ENCODE data around the gene LRRC4C. TPM values are rescaled to one million over a fixed set of nuclear protein-coding genes. Genes with fewer than 3 reads are reported as not detected.

The LRRC4C gene
- total RNA-seq, 1 experiment from 2014 or later: 0.13 TPM

DNA sequence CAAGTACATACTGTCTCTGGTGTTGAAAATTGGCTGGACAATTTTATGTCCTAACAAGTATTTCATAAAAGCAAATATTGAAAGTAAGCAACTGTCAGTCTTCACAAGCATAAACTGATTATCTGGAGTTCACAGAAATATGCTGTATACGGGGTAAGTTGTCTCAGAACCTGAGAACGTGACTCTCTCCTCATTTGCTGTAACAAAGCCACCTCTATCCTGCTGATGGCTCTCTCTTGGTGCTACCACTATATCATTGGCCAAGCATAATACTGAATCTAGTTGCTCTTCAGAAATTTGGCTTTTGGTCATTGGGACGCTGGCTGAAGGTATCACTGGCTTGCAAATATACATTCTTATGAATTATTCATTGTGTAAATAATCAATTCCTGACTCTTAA, 1078.0 kb downstream of the LRRC4C start:
- H4K91ac ChIP-seq (ENCODE audit: insufficient read length, low read depth, low read length): no peak overlapping the region
- no peak overlapping the region for H3K4me3 Mint-ChIP-seq
- H3K27ac Mint-ChIP-seq: no peak overlapping the region
- DNase-seq: no peak
- no peak overlapping the region for H2AFZ ChIP-seq (ENCODE audit: low read length)
- no peak overlapping the region for H2BK120ac ChIP-seq (ENCODE audit: low read depth, low read length, poor library complexity, severe bottlenecking)
- H2BK20ac ChIP-seq (ENCODE audit: low read depth, low read length, poor library complexity, severe bottlenecking): no peak overlapping the region
- H3K4ac ChIP-seq (ENCODE audit: low read depth, low read length): no peak overlapping the region
- no peaks in the 10 kb centered on the region for H3K79me1 ChIP-seq (ENCODE audit: insufficient read depth, low read depth, low read length, poor library complexity, severe bottlenecking)
- no peaks in the 10 kb centered on the region for H4K20me1 ChIP-seq (ENCODE audit: control insufficient read depth, insufficient read depth, insufficient read length)
- H3K79me2 ChIP-seq (ENCODE audit: insufficient read depth, low read length): no peaks in the 10 kb centered on the region
- H3K18ac ChIP-seq (ENCODE audit: insufficient read length, low read depth, low read length): no peak overlapping the region
- H3K56ac ChIP-seq (ENCODE audit: insufficient read length, low read depth, low read length): no peak overlapping the region
- no peak overlapping the region for H3K4me2 ChIP-seq (ENCODE audit: insufficient read depth, insufficient read length, low read length)
- H3K27me3 Mint-ChIP-seq (ENCODE audit: low read depth): no peaks in the 10 kb centered on the region
- no peaks in the 10 kb centered on the region for H3K4me1 Mint-ChIP-seq
- H3K27ac ChIP-seq (ENCODE audit: insufficient read length, low read depth, low read length): no peak overlapping the region
- H3K9ac ChIP-seq (ENCODE audit: extremely low read depth, insufficient read length, low read length): no peak overlapping the region
- TF ChIP-seq, protein P1, sequence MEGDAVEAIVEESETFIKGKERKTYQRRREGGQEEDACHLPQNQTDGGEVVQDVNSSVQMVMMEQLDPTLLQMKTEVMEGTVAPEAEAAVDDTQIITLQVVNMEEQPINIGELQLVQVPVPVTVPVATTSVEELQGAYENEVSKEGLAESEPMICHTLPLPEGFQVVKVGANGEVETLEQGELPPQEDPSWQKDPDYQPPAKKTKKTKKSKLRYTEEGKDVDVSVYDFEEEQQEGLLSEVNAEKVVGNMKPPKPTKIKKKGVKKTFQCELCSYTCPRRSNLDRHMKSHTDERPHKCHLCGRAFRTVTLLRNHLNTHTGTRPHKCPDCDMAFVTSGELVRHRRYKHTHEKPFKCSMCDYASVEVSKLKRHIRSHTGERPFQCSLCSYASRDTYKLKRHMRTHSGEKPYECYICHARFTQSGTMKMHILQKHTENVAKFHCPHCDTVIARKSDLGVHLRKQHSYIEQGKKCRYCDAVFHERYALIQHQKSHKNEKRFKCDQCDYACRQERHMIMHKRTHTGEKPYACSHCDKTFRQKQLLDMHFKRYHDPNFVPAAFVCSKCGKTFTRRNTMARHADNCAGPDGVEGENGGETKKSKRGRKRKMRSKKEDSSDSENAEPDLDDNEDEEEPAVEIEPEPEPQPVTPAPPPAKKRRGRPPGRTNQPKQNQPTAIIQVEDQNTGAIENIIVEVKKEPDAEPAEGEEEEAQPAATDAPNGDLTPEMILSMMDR (conservative IDR thresholded peaks at IDR 0.05): no peak
- H3T11ph ChIP-seq (ENCODE audit: low read length): no peak overlapping the region
- WGBS (ENCODE audit: extremely low coverage, insufficient read length, low lambda C conversion rate): no CpG with 5 or more reads among the region's 3 CpGs
- no peak overlapping the region for H2AK5ac ChIP-seq (ENCODE audit: insufficient read length, low read length)
- H4K8ac ChIP-seq (replicated peaks; ENCODE audit: insufficient read length, low read depth, low read length): no peak overlapping the region
- no peaks in the 10 kb centered on the region for H3K27me3 ChIP-seq (ENCODE audit: insufficient read depth, low read length)
- no peaks in the 10 kb centered on the region for H3K23me2 ChIP-seq (ENCODE audit: insufficient read length, low read depth, low read length, poor library complexity, severe bottlenecking)
- H2BK15ac ChIP-seq (ENCODE audit: low read depth, low read length): no peak overlapping the region
- H3K9me3 Mint-ChIP-seq: no peaks in the 10 kb centered on the region; a peak in 1 of 5 replicates
- no peaks in the 10 kb centered on the region for H3K9me3 ChIP-seq (ENCODE audit: control insufficient read depth, low read depth, low read length)
- H3K14ac ChIP-seq (ENCODE audit: insufficient read depth, low read length): no peak overlapping the region
- H2BK5ac ChIP-seq (ENCODE audit: insufficient read length, low read length): no peak overlapping the region
- H3K36me3 Mint-ChIP-seq (ENCODE audit: insufficient read depth in 1 of 3, low read depth in 3 of 3): no peaks in the 10 kb centered on the region
- H3K23ac ChIP-seq (ENCODE audit: insufficient read length, low read depth, low read length): no peak overlapping the region
- H4K5ac ChIP-seq (ENCODE audit: insufficient read length, low read depth, low read length): no peak overlapping the region
- no peaks in the 10 kb centered on the region for H3K4me1 ChIP-seq (ENCODE audit: insufficient read depth, low read length)
- H2BK12ac ChIP-seq (ENCODE audit: insufficient read length, low read depth, low read length): no peak overlapping the region

Measured in H9 (cell line).